Fibroblast of the aortic adventitia (primary cell): ENCODE results near the gene FAM209A. TPM values are rescaled to one million over a fixed set of nuclear protein-coding genes. Genes with fewer than 3 reads are reported as not detected.
"Not testable (repeated sequence)": the region's sequence is repeated elsewhere in the genome, so short reads cannot be mapped to it uniquely, and the experiment has no call there.

Experiments used
- DNase-seq: peaks from one replicate; pipeline ENCODE4 v3.0.0-alpha.2; 2010; ENCODE audit warnings: low read depth
- H3K4me3 ChIP-seq: 2 replicates; pipeline ENCODE4 v1.5.1; 2011; ENCODE audit warnings: low read depth, mild to moderate bottlenecking, control low read depth, low read length, moderate library complexity
- total RNA-seq: library from RNA; depleted of rRNA; stranded (reverse); fragments of >200 nt; gene quantifications from 2 replicates; pipeline ENCODE4 v1.2.3, GENCODE V29; 2012; ENCODE audit warnings: low replicate concordance
- TF ChIP-seq, protein P1 (sequence below): IDR thresholded peaks from 2 replicates; pipeline ENCODE4 v1.5.1; 2011; ENCODE audit warnings: mild to moderate bottlenecking, low read length, control low read depth, inconsistent platforms; ENCODE audit not compliant: insufficient read depth

FAM209A gene
- total RNA-seq, 1 donor: not detected

DNA sequence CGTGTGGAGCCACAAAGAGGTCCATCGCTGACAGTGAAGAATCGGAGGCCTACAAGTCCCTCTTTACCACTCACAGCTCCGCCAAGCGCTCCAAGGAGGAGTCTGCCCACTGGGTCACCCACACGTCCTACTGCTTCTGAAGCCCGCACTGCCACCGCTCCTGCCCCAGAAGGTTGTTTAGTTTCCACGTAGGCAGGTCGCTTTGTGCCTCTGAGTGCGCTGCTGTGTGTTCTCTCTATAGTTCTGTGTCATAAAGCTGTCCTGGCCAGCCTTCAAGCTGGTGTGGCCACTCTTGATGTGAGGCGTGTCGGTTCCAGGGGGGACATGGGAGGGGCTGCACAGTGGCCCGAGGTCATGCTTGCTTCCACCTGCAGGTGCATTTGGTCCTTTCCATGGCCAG, 6.4 kb upstream of the FAM209A start:
- DNase-seq: no peak
- no peak overlapping the region for H3K4me3 ChIP-seq
- TF ChIP-seq, protein P1, sequence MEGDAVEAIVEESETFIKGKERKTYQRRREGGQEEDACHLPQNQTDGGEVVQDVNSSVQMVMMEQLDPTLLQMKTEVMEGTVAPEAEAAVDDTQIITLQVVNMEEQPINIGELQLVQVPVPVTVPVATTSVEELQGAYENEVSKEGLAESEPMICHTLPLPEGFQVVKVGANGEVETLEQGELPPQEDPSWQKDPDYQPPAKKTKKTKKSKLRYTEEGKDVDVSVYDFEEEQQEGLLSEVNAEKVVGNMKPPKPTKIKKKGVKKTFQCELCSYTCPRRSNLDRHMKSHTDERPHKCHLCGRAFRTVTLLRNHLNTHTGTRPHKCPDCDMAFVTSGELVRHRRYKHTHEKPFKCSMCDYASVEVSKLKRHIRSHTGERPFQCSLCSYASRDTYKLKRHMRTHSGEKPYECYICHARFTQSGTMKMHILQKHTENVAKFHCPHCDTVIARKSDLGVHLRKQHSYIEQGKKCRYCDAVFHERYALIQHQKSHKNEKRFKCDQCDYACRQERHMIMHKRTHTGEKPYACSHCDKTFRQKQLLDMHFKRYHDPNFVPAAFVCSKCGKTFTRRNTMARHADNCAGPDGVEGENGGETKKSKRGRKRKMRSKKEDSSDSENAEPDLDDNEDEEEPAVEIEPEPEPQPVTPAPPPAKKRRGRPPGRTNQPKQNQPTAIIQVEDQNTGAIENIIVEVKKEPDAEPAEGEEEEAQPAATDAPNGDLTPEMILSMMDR: no peak

DNA sequence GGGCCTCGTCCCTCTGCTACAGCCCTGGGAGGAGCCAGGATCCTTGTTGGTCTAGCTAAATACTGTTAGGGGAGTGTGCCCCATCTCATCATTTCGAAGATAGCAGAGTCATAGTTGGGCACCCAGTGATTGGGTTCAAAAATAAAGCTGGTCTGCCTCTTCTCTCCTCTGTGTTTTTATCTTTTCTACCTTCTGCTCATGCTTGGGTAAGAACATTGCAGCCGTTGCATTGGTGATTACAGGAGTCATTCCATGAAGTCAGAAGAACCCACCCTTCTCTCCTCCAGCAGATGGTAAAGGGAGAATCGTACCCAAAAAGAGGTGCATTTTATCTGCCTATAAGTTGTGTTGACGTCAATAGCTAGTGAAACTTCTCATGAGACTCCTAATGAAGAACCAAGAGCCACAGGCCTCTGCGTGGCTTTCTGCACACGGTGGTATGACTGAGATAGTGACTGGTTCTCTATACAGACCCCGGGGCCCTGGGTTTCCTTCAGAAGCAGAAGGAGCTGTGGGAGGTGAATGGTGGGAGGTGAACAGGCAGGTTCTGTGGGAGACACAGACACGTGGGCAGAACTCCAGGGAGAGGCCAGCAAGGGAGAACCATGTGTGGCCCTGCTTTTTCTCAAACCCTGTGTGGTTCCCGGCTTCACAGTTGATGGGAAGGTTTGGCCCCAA, 5.7 kb upstream of the FAM209A start:
- no peak overlapping the region for H3K4me3 ChIP-seq
- TF ChIP-seq, protein P1: no peak
- DNase-seq: no peak

DNA sequence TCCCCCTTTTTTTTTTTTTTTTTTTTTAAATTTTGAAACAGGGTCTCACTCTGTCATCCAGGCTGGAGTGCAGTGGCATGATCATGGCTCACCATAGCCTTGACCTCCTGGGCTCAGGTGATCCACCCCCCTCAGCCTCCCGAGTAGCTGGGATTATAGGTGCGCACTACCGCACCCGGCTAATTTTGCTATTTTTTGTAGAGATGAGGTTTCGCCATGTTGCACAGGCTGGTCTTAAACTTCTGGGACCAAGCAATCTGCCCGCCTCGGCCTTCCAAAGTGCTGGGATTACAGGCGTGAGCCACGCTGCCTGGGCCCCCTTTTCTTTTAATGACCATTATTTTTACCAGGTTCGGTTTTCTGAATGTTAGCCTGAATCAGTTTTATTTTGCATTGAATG, 5.0 kb upstream of the FAM209A start:
- no peak for DNase-seq
- TF ChIP-seq, protein P1: no peak
- no peak overlapping the region for H3K4me3 ChIP-seq

- no peak for DNase-seq
- no peak overlapping the region for H3K4me3 ChIP-seq
- TF ChIP-seq, protein P1: no peak
Observed at GRCh38 chr20:56520180-56520579, 4.4 kb upstream of the FAM209A start.

GRCh38 chr20:56520746-56521354, 3.7 kb upstream of the FAM209A start:
- not testable (repeated sequence) for H3K4me3 ChIP-seq, DNase-seq

DNA sequence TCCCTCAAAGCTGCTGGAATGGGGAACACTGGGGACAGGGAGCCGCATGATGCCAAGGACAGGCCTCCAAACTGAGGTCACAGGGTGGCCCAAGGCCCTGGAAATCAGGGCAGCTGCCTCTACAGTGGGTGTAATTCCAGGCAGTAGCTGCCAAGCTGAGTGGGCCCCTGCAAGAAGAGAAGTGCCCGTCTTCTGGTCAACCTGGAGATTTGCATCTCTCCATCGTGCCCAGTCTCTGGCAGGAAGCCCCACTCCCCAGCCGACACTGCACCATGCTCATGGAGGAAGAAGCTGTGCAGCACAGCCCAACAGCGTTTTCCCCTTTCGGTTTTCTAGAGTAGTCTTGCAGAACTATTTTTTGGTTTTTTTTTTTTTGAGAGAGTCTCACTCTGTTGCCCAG, 2.2 kb upstream of the FAM209A start:
- no peak overlapping the region for H3K4me3 ChIP-seq
- TF ChIP-seq, protein P1: no peak
- DNase-seq: no peak

DNA sequence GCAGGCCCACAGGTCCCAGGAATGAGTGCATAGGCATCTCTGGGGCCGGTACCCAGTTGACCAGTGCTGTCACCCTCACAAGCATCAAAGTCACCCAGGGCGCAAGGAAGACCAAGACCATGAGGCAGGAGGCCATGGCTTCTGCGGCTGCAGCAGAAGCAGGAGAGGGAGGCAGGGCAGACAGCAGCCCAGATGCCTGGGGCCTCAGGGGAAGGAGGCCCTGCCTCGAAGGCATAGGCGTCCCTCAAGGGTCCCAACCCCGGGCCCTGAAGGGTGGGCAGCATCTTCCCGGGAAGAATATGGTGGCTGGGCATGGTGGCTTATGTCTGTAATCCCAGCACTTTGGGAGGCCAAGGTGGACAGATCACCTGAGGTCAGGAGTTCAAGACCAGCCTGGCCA, 3.0 kb downstream of the FAM209A start:
- TF ChIP-seq, protein P1: no peak
- DNase-seq: no peak
- no peak overlapping the region for H3K4me3 ChIP-seq

GRCh38 chr20:56532946-56533345, 8.4 kb downstream of the FAM209A start, which contains the start of gene FAM209B:
Gene FAM209B, plus strand, starts transcription at chr20:56533246. Its CDS starts 96 bp downstream, at chr20:56533342.
- not testable (repeated sequence) for H3K4me3 ChIP-seq, DNase-seq
